ENCODE data around the gene GABPB2. TPM values are rescaled to one million over a fixed set of nuclear protein-coding genes. Genes with fewer than 3 reads are reported as not detected.
A peak's percentile ranks its signal among the peaks of the same experiment; 100 is the strongest.

Gene GABPB2
- total and polyA plus RNA-seq, 2 of the 13 experiments (the other 11 are each of a cell fraction or from before 2014, with no cell fraction given), result 0.09 TPM; not detected in 1

DNA sequence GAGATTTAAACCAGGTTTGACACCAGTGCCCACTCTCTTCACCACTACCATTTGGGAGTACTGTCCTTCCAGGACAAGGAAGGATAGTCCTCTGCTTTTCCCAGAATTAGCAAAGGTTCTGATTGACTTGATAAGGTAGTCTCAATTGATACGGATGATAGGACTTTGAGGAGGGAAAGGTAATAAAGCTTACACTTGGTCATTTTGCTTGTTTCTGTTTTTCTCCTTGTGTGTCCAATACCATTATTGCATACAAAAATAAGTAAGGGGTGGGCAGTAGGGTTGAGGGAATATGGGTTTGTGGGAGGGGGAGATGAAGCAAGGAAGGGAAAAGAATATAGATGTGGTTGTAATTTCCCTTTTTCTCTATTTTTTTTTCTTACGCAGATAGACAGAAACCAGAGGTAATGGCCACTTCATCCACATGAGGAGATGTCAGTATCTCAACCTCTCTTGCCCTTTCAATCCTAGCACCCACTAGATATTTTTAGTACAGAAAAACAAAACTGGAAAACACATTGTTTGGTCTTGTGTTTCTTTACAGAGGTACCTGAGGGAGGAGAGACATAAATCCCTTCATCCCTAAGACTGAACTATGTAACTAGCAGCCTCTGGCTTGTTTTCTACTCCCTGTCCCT is 20.4 kb upstream of the GABPB2 start:
- H3K9ac ChIP-seq (ENCODE audit: insufficient read depth, low read depth, low read length), result no peak overlapping the region
- H3K27ac ChIP-seq (ENCODE audit: extremely low read length, insufficient read depth, low read length), result no peak overlapping the region
- no peak for TF ChIP-seq NONO (IDR thresholded peaks at IDR 0.05)
- no peak for TF ChIP-seq NONO (CRISPR knock-in tag; conservative IDR thresholded peaks at IDR 0.05)
- TF ChIP-seq MED1 (CRISPR knock-in tag; IDR thresholded peaks at IDR 0.05), result no peak
- TF ChIP-seq, protein P1, sequence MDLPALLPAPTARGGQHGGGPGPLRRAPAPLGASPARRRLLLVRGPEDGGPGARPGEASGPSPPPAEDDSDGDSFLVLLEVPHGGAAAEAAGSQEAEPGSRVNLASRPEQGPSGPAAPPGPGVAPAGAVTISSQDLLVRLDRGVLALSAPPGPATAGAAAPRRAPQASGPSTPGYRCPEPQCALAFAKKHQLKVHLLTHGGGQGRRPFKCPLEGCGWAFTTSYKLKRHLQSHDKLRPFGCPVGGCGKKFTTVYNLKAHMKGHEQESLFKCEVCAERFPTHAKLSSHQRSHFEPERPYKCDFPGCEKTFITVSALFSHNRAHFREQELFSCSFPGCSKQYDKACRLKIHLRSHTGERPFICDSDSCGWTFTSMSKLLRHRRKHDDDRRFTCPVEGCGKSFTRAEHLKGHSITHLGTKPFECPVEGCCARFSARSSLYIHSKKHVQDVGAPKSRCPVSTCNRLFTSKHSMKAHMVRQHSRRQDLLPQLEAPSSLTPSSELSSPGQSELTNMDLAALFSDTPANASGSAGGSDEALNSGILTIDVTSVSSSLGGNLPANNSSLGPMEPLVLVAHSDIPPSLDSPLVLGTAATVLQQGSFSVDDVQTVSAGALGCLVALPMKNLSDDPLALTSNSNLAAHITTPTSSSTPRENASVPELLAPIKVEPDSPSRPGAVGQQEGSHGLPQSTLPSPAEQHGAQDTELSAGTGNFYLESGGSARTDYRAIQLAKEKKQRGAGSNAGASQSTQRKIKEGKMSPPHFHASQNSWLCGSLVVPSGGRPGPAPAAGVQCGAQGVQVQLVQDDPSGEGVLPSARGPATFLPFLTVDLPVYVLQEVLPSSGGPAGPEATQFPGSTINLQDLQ (CRISPR knock-in tag; IDR thresholded peaks at IDR 0.05), result no peak
- peak; percentile 43 for TF ChIP-seq HNRNPK (IDR thresholded peaks at IDR 0.05; ENCODE audit: low read depth, low read length, poor library complexity, severe bottlenecking)
- TF ChIP-seq REL (CRISPR knock-in tag; conservative IDR thresholded peaks at IDR 0.05), result no peak
- TF ChIP-seq MLX (CRISPR knock-in tag; IDR thresholded peaks at IDR 0.05), result no peak
- TF ChIP-seq RXRA (CRISPR knock-in tag; IDR thresholded peaks at IDR 0.05), result no peak
- TF ChIP-seq AGO2 (optimal IDR thresholded peaks at IDR 0.05; ENCODE audit: low read depth, low read length), result peak; percentile 22
- no peak for TF ChIP-seq ZNF773 (CRISPR knock-in tag; IDR thresholded peaks at IDR 0.05; ENCODE audit: borderline replicate concordance)
- FAIRE-seq, result no peak
- no peak for ATAC-seq
- CTCF ChIA-PET (ENCODE audit: low intra/inter-chr PET ratio, low total read pairs), result no interaction called here
- no peak overlapping the region for H3K4me2 ChIP-seq (ENCODE audit: low read depth, low read length)
- no peaks in the 10 kb centered on the region for H3K79me2 ChIP-seq (ENCODE audit: insufficient read depth, low read length)
- H3K4me3 ChIP-seq (replicated peaks in 1 of 3; ENCODE audit: insufficient read depth in 1 of 3, low read depth in 2 of 3, low read length in 3 of 3), result no peak overlapping the region
- no peaks in the 10 kb centered on the region for H3K27me3 ChIP-seq (ENCODE audit: control insufficient read depth in 1 of 2, insufficient read depth in 2 of 2, low read length in 2 of 2)
- POLR2A ChIA-PET, result interaction anchor here (1.2 kb wide), 1 partner anchor 9 kb away, joined by 3 read pairs; the partner anchor contains the start of gene CDC42SE1
- H3K4me1 ChIP-seq (ENCODE audit: insufficient read depth, low read length), result peaks cover 44% of the 10 kb centered on the region
- H3K36me3 ChIP-seq (replicated peaks in 1 of 2; ENCODE audit: control insufficient read depth in 1 of 2, insufficient read depth in 2 of 2, low read length in 2 of 2), result peaks cover 4 to 20% of the 10 kb centered on the region in 2 experiments
- H2AFZ ChIP-seq (ENCODE audit: low read length), result no peak overlapping the region
- 99% methylated on average over 2 of the region's 2 CpGs for WGBS (ENCODE audit: low lambda C conversion rate)
- DNase-seq (ENCODE audit: low spot score), result no peak
- in situ Hi-C loops (cut with HindIII; ENCODE audit: extremely low pct_ligation_motif_present, low pct_unique_long_range_greater_than_20kb), result no loop called here
- intact Hi-C loops (cut with micrococcal nuclease; ENCODE audit: unreplicated experiment), result no loop called here
- TSS peak; percentile 23 for BruUV-seq (replicated peaks)
- no peaks in the 10 kb centered on the region for H3K9me3 ChIP-seq (ENCODE audit: low read length)
- no peaks in the 10 kb centered on the region for H4K20me1 ChIP-seq (ENCODE audit: insufficient read depth, low read length)
